RPMI7951 (cell line): ENCODE measurements around the gene MANSC1. TPM values are rescaled to one million over a fixed set of nuclear protein-coding genes. Genes with fewer than 3 reads are reported as not detected.

Experiments used
- total RNA-seq: library from RNA; depleted of rRNA; stranded (reverse); fragments of >200 nt; shearing (Covaris generic); gene quantifications from 2 replicates; pipeline ENCODE4 v1.2.3, GENCODE V29; 2014; rRNA removed

The MANSC1 gene
- total RNA-seq, 1 experiment from 2014 or later, result 8.5 TPM

Other genes starting within 250 kb of the MANSC1 start
- 11.4 and 16.3 TPM in 2 replicates for gene LRP6, start 83.2 kb downstream of the MANSC1 start, total RNA-seq
- gene BORCS5, start 6.8 kb upstream of the MANSC1 start, total RNA-seq, result 7.8 and 12.5 TPM in 2 replicates
- gene DUSP16, start 212.6 kb upstream of the MANSC1 start, total RNA-seq, result 6.0 and 7.9 TPM in 2 replicates